ENCODE results near the gene SAG. TPM values are rescaled to one million over a fixed set of nuclear protein-coding genes. Genes with fewer than 3 reads are reported as not detected.

SAG gene
- total RNA-seq, 1 donor from 2014 or later = not detected

DNA sequence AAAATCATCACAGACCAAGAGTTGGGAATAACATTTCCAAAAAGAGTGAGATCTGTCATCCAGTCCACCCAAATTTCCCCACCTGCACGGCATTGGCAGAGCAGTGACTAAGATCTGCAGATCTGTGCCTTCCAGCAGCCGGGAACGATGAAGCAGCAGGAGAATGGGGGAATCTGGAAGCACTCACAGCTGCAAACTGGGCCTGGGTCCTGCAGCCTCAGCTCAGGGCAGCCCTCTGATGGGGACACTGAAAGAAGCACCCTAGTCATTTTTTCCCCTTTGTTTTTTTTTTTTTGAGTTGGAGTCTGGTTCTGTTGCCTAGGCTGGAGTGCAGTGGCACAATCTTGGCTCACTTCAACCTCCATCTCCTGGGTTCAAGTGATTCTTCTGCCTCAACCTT is 4.4 kb upstream of the SAG start:
- Histone ChIP-seq H3K36me3 (ENCODE audit: control insufficient read depth in 3 of 3, insufficient read depth in 3 of 3, low read length in 3 of 3) (no peaks in the 10 kb centered on the region), H3K9ac (ENCODE audit: low read depth in 1 of 3, low read length in 3 of 3) (no peak overlapping the region), H3K4me3 (ENCODE audit: low read length in 3 of 3) (no peak overlapping the region), H3K9me3 (ENCODE audit: control insufficient read depth in 3 of 3, low read length in 3 of 3) (no peaks in the 10 kb centered on the region), H3K27me3 (ENCODE audit: control insufficient read depth in 3 of 3, insufficient read depth in 3 of 3, low read length in 3 of 3) (peaks cover 0 to 4% (median 0%) of the 10 kb centered on the region in 3 donors), H3K27ac (ENCODE audit: low read depth, low read length) (no peak overlapping the region), H3K4me1 (ENCODE audit: control insufficient read depth in 3 of 3, insufficient read depth in 3 of 3, low read length in 3 of 3) (no peaks in the 10 kb centered on the region)

DNA sequence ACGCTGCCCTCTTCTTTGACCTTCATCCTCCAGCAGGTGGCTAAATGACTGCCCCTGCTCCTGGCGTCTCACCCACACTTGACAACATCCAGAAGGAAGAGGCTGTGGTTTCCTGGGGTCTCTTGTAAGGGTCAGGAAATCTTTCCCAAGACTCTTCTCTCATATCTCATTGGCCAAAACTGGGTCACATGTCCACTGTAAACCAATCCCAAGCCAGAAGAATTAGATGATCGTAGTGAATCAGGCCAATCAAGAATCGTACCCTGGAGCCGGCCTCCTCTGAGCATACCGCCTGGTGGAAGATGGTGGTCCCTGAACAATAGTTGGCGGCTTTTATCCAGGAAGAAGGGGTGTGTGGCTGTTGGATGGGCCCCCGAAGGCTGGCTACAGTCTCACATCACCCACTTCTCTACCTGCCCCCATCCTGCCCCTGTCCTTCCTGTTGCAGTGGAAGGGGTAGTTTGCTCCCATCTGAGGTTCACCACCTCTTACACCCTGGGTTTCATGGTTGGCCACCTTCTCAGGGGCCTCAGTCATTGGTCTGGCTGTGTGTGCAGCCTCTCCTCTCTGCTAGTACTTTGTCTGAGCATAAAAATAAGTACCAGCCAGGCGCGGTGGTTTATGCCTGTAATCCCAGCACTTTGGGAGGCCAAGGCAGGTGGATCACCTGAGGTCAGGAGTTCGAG is 3.8 kb downstream of the SAG start:
- Histone ChIP-seq H3K27ac (ENCODE audit: low read depth, low read length) (no peak overlapping the region), H3K4me3 (ENCODE audit: low read length in 3 of 3) (no peak overlapping the region), H3K9me3 (ENCODE audit: control insufficient read depth in 3 of 3, low read length in 3 of 3) (no peaks in the 10 kb centered on the region), H3K9ac (ENCODE audit: low read depth in 1 of 3, low read length in 3 of 3) (no peak overlapping the region), H3K36me3 (ENCODE audit: control insufficient read depth in 3 of 3, insufficient read depth in 3 of 3, low read length in 3 of 3) (no peaks in the 10 kb centered on the region), H3K4me1 (ENCODE audit: control insufficient read depth in 3 of 3, insufficient read depth in 3 of 3, low read length in 3 of 3) (no peaks in the 10 kb centered on the region), H3K27me3 (ENCODE audit: control insufficient read depth in 3 of 3, insufficient read depth in 3 of 3, low read length in 3 of 3) (peaks cover 0 to 9% (median 0%) of the 10 kb centered on the region in 3 donors)

DNA sequence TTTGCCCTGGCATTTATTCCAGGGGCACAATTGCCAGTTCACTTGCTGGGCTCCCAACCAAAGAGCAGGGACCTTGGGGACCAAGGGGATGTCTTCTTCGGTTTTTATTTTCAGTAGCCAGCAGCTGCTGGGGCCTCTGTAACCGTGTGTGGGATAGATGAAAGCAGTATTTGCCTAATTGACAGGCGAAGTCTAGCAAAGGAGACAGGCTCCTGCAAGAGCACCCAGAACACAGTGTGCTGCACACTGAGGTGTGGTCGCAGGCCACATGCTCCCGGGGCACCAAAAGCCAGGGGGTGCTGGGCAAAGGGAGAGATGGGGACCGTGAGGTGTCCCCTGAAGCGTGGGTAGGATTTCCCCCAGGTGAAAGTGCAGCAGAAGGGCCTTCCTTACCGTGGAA is 5.3 kb downstream of the SAG start:
- Histone ChIP-seq H3K9me3 (ENCODE audit: control insufficient read depth in 3 of 3, low read length in 3 of 3) (no peaks in the 10 kb centered on the region), H3K9ac (ENCODE audit: low read depth in 1 of 3, low read length in 3 of 3) (no peak overlapping the region), H3K27ac (ENCODE audit: low read depth, low read length) (no peak overlapping the region), H3K36me3 (ENCODE audit: control insufficient read depth in 3 of 3, insufficient read depth in 3 of 3, low read length in 3 of 3) (no peaks in the 10 kb centered on the region), H3K4me1 (ENCODE audit: control insufficient read depth in 3 of 3, insufficient read depth in 3 of 3, low read length in 3 of 3) (no peaks in the 10 kb centered on the region), H3K4me3 (ENCODE audit: low read length in 3 of 3) (no peak overlapping the region), H3K27me3 (ENCODE audit: control insufficient read depth in 3 of 3, insufficient read depth in 3 of 3, low read length in 3 of 3) (peaks cover 0 to 6% (median 0%) of the 10 kb centered on the region in 3 donors)

DNA sequence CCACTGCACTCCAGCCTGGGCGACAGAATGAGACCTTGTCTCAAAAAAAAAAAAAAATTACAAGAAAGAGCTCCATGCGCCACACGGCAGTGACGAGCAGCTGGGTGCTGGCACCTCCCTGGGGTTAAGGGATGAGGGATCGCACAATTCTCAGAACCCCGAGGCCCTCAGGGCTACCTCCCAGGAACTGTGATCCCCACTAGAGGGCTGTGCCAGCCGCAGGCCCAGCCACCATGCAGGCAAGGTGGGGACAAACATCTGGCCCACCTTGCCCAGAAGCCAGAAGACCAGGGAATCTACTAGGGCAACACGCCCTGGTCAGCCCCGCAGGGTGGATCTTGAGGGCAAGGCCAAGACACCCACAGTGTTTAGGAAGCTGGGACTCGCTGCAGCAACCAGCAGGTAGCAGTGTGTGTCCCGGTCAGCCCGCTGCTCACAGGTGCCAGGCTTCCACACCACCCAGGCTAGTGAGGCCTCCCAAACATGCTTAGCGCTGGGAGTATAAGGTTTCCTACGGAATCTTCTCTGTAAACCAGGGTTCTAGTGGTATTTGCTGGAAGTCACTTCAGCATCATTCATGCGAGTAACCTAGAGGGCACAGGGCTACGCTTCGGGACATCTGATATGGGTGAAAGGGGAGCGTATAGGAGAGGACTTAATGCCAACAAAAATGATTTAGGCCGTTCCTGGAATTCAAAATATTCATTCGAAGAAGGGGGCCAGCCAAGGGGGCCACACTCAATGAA is 6.7 kb downstream of the SAG start:
- Histone ChIP-seq H3K36me3 (ENCODE audit: control insufficient read depth in 3 of 3, insufficient read depth in 3 of 3, low read length in 3 of 3) (no peaks in the 10 kb centered on the region), H3K27ac (ENCODE audit: low read depth, low read length) (no peak overlapping the region), H3K9me3 (ENCODE audit: control insufficient read depth in 3 of 3, low read length in 3 of 3) (no peaks in the 10 kb centered on the region), H3K4me1 (ENCODE audit: control insufficient read depth in 3 of 3, insufficient read depth in 3 of 3, low read length in 3 of 3) (no peaks in the 10 kb centered on the region), H3K27me3 (ENCODE audit: control insufficient read depth in 3 of 3, insufficient read depth in 3 of 3, low read length in 3 of 3) (peaks cover 0 to 6% (median 0%) of the 10 kb centered on the region in 3 donors), H3K9ac (ENCODE audit: low read depth in 1 of 3, low read length in 3 of 3) (no peak overlapping the region), H3K4me3 (ENCODE audit: low read length in 3 of 3) (no peak overlapping the region)

DNA sequence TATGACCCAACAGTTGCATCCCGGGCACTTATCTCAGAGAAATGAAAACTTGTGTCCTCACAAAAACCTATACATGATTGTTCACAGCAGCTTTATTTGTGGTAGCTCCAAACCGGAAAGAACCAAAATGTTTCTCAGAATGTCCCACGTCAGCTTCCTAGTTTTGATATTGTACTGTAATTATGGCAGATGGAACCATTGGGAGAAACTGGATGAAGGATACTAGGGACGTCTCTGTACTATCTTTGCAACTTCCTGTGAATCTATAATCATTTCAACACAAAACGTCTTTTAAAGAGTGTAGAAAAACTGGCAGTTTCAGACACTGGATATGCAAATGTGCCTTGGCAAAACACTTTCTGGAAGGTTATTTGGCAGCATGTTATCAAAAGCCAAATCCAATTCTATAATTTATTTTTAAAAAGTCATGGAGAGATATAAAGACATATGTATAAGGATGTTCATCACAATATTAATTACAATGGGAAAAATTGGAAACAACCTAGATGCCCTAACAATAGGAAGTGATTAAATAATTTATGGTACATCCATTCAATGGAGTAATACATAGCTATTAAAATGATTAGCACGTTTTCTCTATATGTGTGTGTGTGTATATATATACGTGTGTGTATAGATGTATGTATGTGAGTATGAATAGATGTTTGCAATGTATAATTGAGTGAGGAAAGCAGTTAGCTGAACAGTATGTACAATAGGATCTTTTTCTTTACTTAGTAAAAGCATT is 9.8 kb downstream of the SAG start:
- H3K9me3 ChIP-seq (ENCODE audit: control insufficient read depth in 3 of 3, low read length in 3 of 3) = no peaks in the 10 kb centered on the region
- H3K27ac ChIP-seq (ENCODE audit: low read depth, low read length) = no peak overlapping the region
- H3K9ac ChIP-seq (ENCODE audit: low read depth in 1 of 3, low read length in 3 of 3) = no peak overlapping the region
- H3K27me3 ChIP-seq (ENCODE audit: control insufficient read depth in 3 of 3, insufficient read depth in 3 of 3, low read length in 3 of 3) = peaks cover 0 to 12% (median 6%) of the 10 kb centered on the region in 3 donors
- no peaks in the 10 kb centered on the region for H3K36me3 ChIP-seq (ENCODE audit: control insufficient read depth in 3 of 3, insufficient read depth in 3 of 3, low read length in 3 of 3)
- H3K4me3 ChIP-seq (ENCODE audit: low read length in 3 of 3) = no peak overlapping the region
- H3K4me1 ChIP-seq (ENCODE audit: control insufficient read depth in 3 of 3, insufficient read depth in 3 of 3, low read length in 3 of 3) = no peaks in the 10 kb centered on the region

DNA sequence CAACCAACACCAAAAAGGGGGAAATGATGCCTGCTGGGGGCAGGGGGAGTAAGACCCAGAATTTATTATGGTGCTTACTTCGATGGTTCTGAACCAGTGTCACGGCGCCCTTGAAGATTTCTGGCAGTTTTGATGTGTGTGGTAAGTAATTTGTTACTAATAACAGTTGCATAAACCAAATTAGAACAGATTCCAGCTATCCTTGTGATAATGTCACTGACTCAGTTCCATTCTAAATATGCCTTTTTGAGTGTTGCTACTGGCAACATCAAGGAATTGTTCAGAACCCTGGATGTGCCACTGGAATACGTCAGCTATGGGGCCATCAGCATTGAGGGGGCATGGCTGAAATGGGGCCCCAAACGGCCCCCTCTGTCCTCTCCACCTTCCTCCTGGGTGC is 11.6 kb downstream of the SAG start:
- Histone ChIP-seq H3K9me3 (ENCODE audit: control insufficient read depth in 3 of 3, low read length in 3 of 3) (no peaks in the 10 kb centered on the region), H3K27ac (ENCODE audit: low read depth, low read length) (no peak overlapping the region), H3K36me3 (ENCODE audit: control insufficient read depth in 3 of 3, insufficient read depth in 3 of 3, low read length in 3 of 3) (no peaks in the 10 kb centered on the region), H3K27me3 (ENCODE audit: control insufficient read depth in 3 of 3, insufficient read depth in 3 of 3, low read length in 3 of 3) (peaks cover 0 to 11% (median 6%) of the 10 kb centered on the region in 3 donors), H3K9ac (ENCODE audit: low read depth in 1 of 3, low read length in 3 of 3) (no peak overlapping the region), H3K4me1 (ENCODE audit: control insufficient read depth in 3 of 3, insufficient read depth in 3 of 3, low read length in 3 of 3) (no peaks in the 10 kb centered on the region), H3K4me3 (ENCODE audit: low read length in 3 of 3) (no peak overlapping the region)

DNA sequence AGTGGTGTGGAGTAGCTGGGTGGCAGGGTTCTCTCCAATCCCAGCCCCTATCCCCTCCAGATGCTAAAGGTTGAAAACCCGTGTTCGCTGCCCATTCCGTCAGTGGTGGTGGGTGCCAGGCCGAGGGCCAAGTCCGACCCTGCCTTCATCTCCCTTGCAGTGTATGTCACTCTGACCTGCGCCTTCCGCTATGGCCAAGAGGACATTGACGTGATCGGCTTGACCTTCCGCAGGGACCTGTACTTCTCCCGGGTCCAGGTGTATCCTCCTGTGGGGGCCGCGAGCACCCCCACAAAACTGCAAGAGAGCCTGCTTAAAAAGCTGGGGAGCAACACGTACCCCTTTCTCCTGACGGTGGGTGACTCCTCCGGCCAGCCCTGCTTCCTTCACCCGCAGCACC is 12.9 kb downstream of the SAG start:
- Histone ChIP-seq H3K27me3 (ENCODE audit: control insufficient read depth in 3 of 3, insufficient read depth in 3 of 3, low read length in 3 of 3) (peaks cover 0 to 12% (median 6%) of the 10 kb centered on the region in 3 donors), H3K9me3 (ENCODE audit: control insufficient read depth in 3 of 3, low read length in 3 of 3) (no peaks in the 10 kb centered on the region), H3K27ac (ENCODE audit: low read depth, low read length) (no peak overlapping the region), H3K36me3 (ENCODE audit: control insufficient read depth in 3 of 3, insufficient read depth in 3 of 3, low read length in 3 of 3) (no peaks in the 10 kb centered on the region), H3K9ac (ENCODE audit: low read depth in 1 of 3, low read length in 3 of 3) (no peak overlapping the region), H3K4me1 (ENCODE audit: control insufficient read depth in 3 of 3, insufficient read depth in 3 of 3, low read length in 3 of 3) (no peaks in the 10 kb centered on the region), H3K4me3 (ENCODE audit: low read length in 3 of 3) (no peak overlapping the region)

DNA sequence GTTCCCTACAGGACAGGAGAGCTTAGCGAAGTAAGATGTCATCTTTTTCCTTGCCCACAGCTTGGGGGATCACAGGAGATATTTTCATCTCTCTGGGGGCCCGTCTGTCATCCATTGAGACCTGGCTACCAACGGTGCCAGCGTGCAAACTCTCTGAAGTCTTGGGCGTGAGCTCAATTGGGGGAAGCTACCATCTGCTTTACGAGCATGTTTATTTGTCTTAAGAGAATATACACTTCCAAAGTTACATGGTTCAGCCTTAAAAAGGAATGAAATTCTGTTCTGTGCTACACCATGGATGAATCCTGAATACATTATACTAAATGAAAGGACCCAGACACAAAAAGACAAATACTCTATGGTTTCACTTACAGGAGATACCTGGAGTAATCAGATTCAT is 13.6 kb downstream of the SAG start:
- no peak overlapping the region for H3K9ac ChIP-seq (ENCODE audit: low read depth in 1 of 3, low read length in 3 of 3)
- no peaks in the 10 kb centered on the region for H3K36me3 ChIP-seq (ENCODE audit: control insufficient read depth in 3 of 3, insufficient read depth in 3 of 3, low read length in 3 of 3)
- no peaks in the 10 kb centered on the region for H3K4me1 ChIP-seq (ENCODE audit: control insufficient read depth in 3 of 3, insufficient read depth in 3 of 3, low read length in 3 of 3)
- no peaks in the 10 kb centered on the region for H3K9me3 ChIP-seq (ENCODE audit: control insufficient read depth in 3 of 3, low read length in 3 of 3)
- no peak overlapping the region for H3K27ac ChIP-seq (ENCODE audit: low read depth, low read length)
- H3K27me3 ChIP-seq (ENCODE audit: control insufficient read depth in 3 of 3, insufficient read depth in 3 of 3, low read length in 3 of 3) = peaks cover 0 to 12% (median 6%) of the 10 kb centered on the region in 3 donors
- no peak overlapping the region for H3K4me3 ChIP-seq (ENCODE audit: low read length in 3 of 3)

DNA sequence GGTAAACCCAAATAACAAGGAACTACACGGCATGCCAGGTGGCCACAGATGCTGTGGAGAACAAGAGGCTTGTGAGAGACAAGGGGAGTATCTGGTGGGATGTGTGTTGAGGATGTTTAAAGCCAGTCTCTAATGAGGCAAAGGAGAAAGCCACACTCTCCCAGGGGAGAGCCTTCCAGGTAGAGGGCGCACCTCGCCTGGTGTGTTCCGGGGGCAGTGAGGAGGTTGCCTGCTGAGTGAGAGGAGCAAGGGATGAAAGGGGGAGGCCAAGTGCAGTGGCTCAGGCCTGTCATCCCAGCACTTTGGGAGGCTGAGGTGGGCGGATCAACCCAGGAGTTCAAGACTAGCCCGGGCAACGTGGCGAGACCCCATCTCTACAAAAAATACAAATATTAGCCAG is 16.2 kb downstream of the SAG start:
- Histone ChIP-seq H3K36me3 (ENCODE audit: control insufficient read depth in 3 of 3, insufficient read depth in 3 of 3, low read length in 3 of 3) (no peaks in the 10 kb centered on the region), H3K9me3 (ENCODE audit: control insufficient read depth in 3 of 3, low read length in 3 of 3) (no peaks in the 10 kb centered on the region), H3K27me3 (ENCODE audit: control insufficient read depth in 3 of 3, insufficient read depth in 3 of 3, low read length in 3 of 3) (peaks cover 0 to 12% (median 6%) of the 10 kb centered on the region in 3 donors), H3K27ac (ENCODE audit: low read depth, low read length) (no peak overlapping the region), H3K9ac (ENCODE audit: low read depth in 1 of 3, low read length in 3 of 3) (no peak overlapping the region), H3K4me3 (ENCODE audit: low read length in 3 of 3) (no peak overlapping the region), H3K4me1 (ENCODE audit: control insufficient read depth in 3 of 3, insufficient read depth in 3 of 3, low read length in 3 of 3) (no peaks in the 10 kb centered on the region)

DNA sequence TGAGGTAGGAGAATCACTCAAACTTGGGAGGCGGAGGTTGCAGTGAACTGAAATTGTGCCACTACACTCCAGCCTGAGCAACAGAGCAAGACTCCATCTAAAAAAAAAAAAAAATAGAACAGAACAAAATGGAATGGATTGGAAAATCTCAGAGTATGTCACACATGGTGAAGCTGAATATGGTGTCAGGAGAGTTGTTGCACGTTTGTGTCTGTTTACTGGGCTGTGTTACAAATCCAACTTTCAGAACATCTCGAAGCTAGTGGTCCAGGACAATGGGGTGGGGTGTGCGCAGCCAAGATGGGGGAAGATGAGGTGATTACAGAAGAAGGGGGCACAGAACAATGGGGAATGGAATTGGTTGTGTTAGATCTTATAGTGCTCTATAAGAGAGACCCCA is 17.6 kb downstream of the SAG start:
- Histone ChIP-seq H3K9ac (ENCODE audit: low read depth in 1 of 3, low read length in 3 of 3) (no peak overlapping the region), H3K4me3 (ENCODE audit: low read length in 3 of 3) (no peak overlapping the region), H3K27me3 (ENCODE audit: control insufficient read depth in 3 of 3, insufficient read depth in 3 of 3, low read length in 3 of 3) (peaks cover 0 to 6% (median 4%) of the 10 kb centered on the region in 3 donors), H3K27ac (ENCODE audit: low read depth, low read length) (no peak overlapping the region), H3K36me3 (ENCODE audit: control insufficient read depth in 3 of 3, insufficient read depth in 3 of 3, low read length in 3 of 3) (no peaks in the 10 kb centered on the region), H3K9me3 (ENCODE audit: control insufficient read depth in 3 of 3, low read length in 3 of 3) (no peaks in the 10 kb centered on the region), H3K4me1 (ENCODE audit: control insufficient read depth in 3 of 3, insufficient read depth in 3 of 3, low read length in 3 of 3) (no peaks in the 10 kb centered on the region)
